Caco-2 (cell line): ENCODE results near the gene TCP11. TPM values are rescaled to one million over a fixed set of nuclear protein-coding genes. Genes with fewer than 3 reads are reported as not detected.

ENCODE experiments used
- BruUV-seq: library from RNA; stranded (reverse); fragments of 400-500 nt; replicated peaks from 2 replicates; lab custom pipeline; 2021; lab: Mats Ljungman, UMichigan
- CTCF ChIA-PET: fragments of 300-600 bp; sonication (Branson Sonifier 250); formaldehyde crosslinking; loops from one replicate; lab custom pipeline; 2022; ENCODE audit warnings: antibody characterized with exemption; lab: Charles Lee
- POLR2A ChIA-PET: fragments of 300-600 bp; sonication (Branson Sonifier 250); formaldehyde crosslinking; loops from one replicate; lab custom pipeline; 2022; ENCODE audit warnings: antibody characterized with exemption; lab: Charles Lee
- DNase-seq, 2 experiments: peaks; one replicate each; pipeline versions ENCODE4 v3.0.0 to v3.0.0-alpha.2; 2020 to 2022
- H3K27me3 ChIP-seq: replicated peaks from 2 replicates; pipeline ENCODE4 v1.6.0; 2011; ENCODE audit warnings: low read length; ENCODE audit not compliant: control insufficient read depth, insufficient read depth
- H3K36me3 ChIP-seq: 2 replicates; pipeline ENCODE4 v1.5.1; 2011; ENCODE audit warnings: low read length; ENCODE audit not compliant: control insufficient read depth, insufficient read depth
- H3K4me1 ChIP-seq: fragments of 250-450 bp; sonication (Bioruptor Pico); 2 replicates; pipeline ENCODE4 v1.5.1; 2020; ENCODE audit warnings: mild to moderate bottlenecking
- H3K4me3 ChIP-seq: 2 replicates; pipeline ENCODE4 v1.5.1; 2011; ENCODE audit warnings: low read depth, mild to moderate bottlenecking, control low read depth, low read length
- H3K9me3 ChIP-seq: fragments of 250-450 bp; sonication (Bioruptor Pico); 2 replicates; pipeline ENCODE4 v1.5.1; 2020; ENCODE audit warnings: mild to moderate bottlenecking, moderate library complexity
- H3K27ac Mint-ChIP-seq: one replicate; pipeline ENCODE4 v1.8.0; 2022; ENCODE audit warnings: mixed read lengths; ENCODE audit not compliant: unreplicated experiment
- H3K27me3 Mint-ChIP-seq: one replicate; pipeline ENCODE4 v1.8.0; 2022; ENCODE audit warnings: mixed read lengths; ENCODE audit not compliant: insufficient read depth, unreplicated experiment
- H3K36me3 Mint-ChIP-seq: one replicate; pipeline ENCODE4 v1.8.0; 2022; ENCODE audit warnings: mild to moderate bottlenecking, mixed read lengths; ENCODE audit not compliant: insufficient read depth, unreplicated experiment
- H3K4me1 Mint-ChIP-seq: one replicate; pipeline ENCODE4 v1.8.0; 2022; ENCODE audit warnings: low read depth, mixed read lengths; ENCODE audit not compliant: unreplicated experiment
- H3K4me3 Mint-ChIP-seq: one replicate; pipeline ENCODE4 v1.8.0; 2022; ENCODE audit warnings: mild to moderate bottlenecking, moderate library complexity, mixed read lengths; ENCODE audit not compliant: unreplicated experiment
- H3K9me3 Mint-ChIP-seq: one replicate; pipeline ENCODE4 v1.8.0; 2022; ENCODE audit warnings: mixed read lengths; ENCODE audit not compliant: unreplicated experiment
- CTCF ChIP-seq, 2 experiments: fragments of 200-600 bp in 1 of 2; IDR thresholded peaks; 1 replicate in 1 of 2; 2 replicates in 1 of 2; pipeline versions ENCODE4 v1.5.1 to v1.8.0; 2011 to 2022; ENCODE audit warnings: antibody characterized with exemption in 1 of 2, control low read depth in 1 of 2, inconsistent platforms in 1 of 2, low read depth in 1 of 2, low read length in 1 of 2, mild to moderate bottlenecking in 1 of 2, moderate library complexity in 1 of 2; ENCODE audit not compliant: insufficient read depth in 1 of 2, severe bottlenecking in 1 of 2, unreplicated experiment in 1 of 2
- intact Hi-C: fragments of 100-400 bp; cut with micrococcal nuclease; formaldehyde crosslinking; loops from one replicate; pipeline ENCODE4 v1.10.0; 2022; ENCODE audit not compliant: unreplicated experiment
- total RNA-seq: library from RNA; stranded (reverse); gene quantifications from 2 replicates; pipeline ENCODE4 v1.2.3, GENCODE V29; 2022

TCP11 gene
- total RNA-seq, 1 experiment from 2014 or later: not detected

- CTCF ChIA-PET: interaction anchor here (1.7 kb wide), 1 partner anchor 52 kb away, joined by 4 read pairs; no protein-coding TSS in a partner anchor
- H3K4me1 Mint-ChIP-seq: no peaks in the 10 kb centered on the region
- H3K27me3 ChIP-seq: no peaks in the 10 kb centered on the region
- BruUV-seq: no TSS peak
- no peaks in the 10 kb centered on the region for H3K9me3 ChIP-seq
- H3K36me3 ChIP-seq: peaks cover 3% of the 10 kb centered on the region
- H3K27ac Mint-ChIP-seq: no peak overlapping the region
- no peak for TF ChIP-seq CTCF (IDR thresholded peaks at IDR 0.05; ENCODE audit: insufficient read depth in 1 of 2, low read depth in 1 of 2, low read length in 1 of 2, severe bottlenecking in 1 of 2, unreplicated experiment in 1 of 2)
- H3K9me3 Mint-ChIP-seq: no peaks in the 10 kb centered on the region
- no peaks in the 10 kb centered on the region for H3K4me1 ChIP-seq
- POLR2A ChIA-PET: no interaction called here
- DNase-seq: peak in 1 of 2 experiments; percentile 21
- no peaks in the 10 kb centered on the region for H3K27me3 Mint-ChIP-seq
- H3K4me3 ChIP-seq: no peak overlapping the region
- peaks cover 30% of the 10 kb centered on the region for H3K36me3 Mint-ChIP-seq
- intact Hi-C loops: no loop called here
- no peak overlapping the region for H3K4me3 Mint-ChIP-seq
Observed at GRCh38 chr6:35087361-35088280, 53.5 kb downstream of the TCP11 start.

- POLR2A ChIA-PET: no interaction called here
- BruUV-seq: no TSS peak
- no peak overlapping the region for H3K4me3 ChIP-seq
- H3K9me3 ChIP-seq: no peaks in the 10 kb centered on the region
- H3K36me3 ChIP-seq: peaks cover 3% of the 10 kb centered on the region
- H3K27me3 ChIP-seq: no peaks in the 10 kb centered on the region
- H3K27ac Mint-ChIP-seq: no peak overlapping the region
- H3K4me1 Mint-ChIP-seq: no peaks in the 10 kb centered on the region
- H3K4me3 Mint-ChIP-seq: no peak overlapping the region
- CTCF ChIA-PET: interaction anchor here (1.7 kb wide), 1 partner anchor 53 kb away, joined by 4 read pairs; no protein-coding TSS in a partner anchor
- no peak for TF ChIP-seq CTCF (IDR thresholded peaks at IDR 0.05; ENCODE audit: insufficient read depth in 1 of 2, low read depth in 1 of 2, low read length in 1 of 2, severe bottlenecking in 1 of 2, unreplicated experiment in 1 of 2)
- no peaks in the 10 kb centered on the region for H3K4me1 ChIP-seq
- no peaks in the 10 kb centered on the region for H3K9me3 Mint-ChIP-seq
- peaks cover 38% of the 10 kb centered on the region for H3K36me3 Mint-ChIP-seq
- intact Hi-C loops: no loop called here
- H3K27me3 Mint-ChIP-seq: no peaks in the 10 kb centered on the region
- no peak for DNase-seq
Observed at GRCh38 chr6:35086636-35087360, 54.3 kb downstream of the TCP11 start.

GRCh38 chr6:35086282-35086632 is 54.9 kb downstream of the TCP11 start:
- H3K36me3 Mint-ChIP-seq: peaks cover 40% of the 10 kb centered on the region
- no peaks in the 10 kb centered on the region for H3K4me1 Mint-ChIP-seq
- no peak for TF ChIP-seq CTCF (IDR thresholded peaks at IDR 0.05; ENCODE audit: insufficient read depth in 1 of 2, low read depth in 1 of 2, low read length in 1 of 2, severe bottlenecking in 1 of 2, unreplicated experiment in 1 of 2)
- no peaks in the 10 kb centered on the region for H3K27me3 Mint-ChIP-seq
- intact Hi-C loops: no loop called here
- H3K27ac Mint-ChIP-seq: no peak overlapping the region
- ChIA-PET POLR2A (no interaction called here), CTCF (no interaction called here)
- Histone ChIP-seq H3K36me3 (peaks cover 3% of the 10 kb centered on the region), H3K4me1 (no peaks in the 10 kb centered on the region), H3K4me3 (no peak overlapping the region), H3K9me3 (no peaks in the 10 kb centered on the region), H3K27me3 (no peaks in the 10 kb centered on the region)
- H3K9me3 Mint-ChIP-seq: no peaks in the 10 kb centered on the region
- no TSS peak for BruUV-seq
- DNase-seq: peak in 1 of 2 experiments; percentile 3
- H3K4me3 Mint-ChIP-seq: no peak overlapping the region
